GM12801 (cell line): ENCODE data around the gene TRIM32.

ENCODE experiments used
- TF ChIP-seq, protein P1 (sequence below): IDR thresholded peaks from one replicate; pipeline ENCODE4 v1.5.1; 2011; ENCODE audit warnings: control low read depth; ENCODE audit not compliant: insufficient read length; ENCODE audit errors: extremely low read depth

The TRIM32 gene

DNA sequence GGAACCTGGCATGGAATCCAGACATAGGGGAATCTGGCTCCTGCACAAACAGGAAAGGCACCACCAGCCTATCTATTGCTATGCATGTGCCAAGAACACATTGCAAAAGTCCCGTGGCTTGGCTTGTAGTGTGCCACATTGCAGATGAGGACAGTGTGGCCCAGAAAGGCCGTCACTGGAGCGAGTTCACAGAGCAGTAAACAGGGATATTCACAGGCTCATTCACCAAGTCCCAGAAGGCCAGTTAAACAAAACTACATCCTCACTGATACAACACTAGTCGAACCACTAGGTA lies 39.6 kb upstream of the TRIM32 start:
- TF ChIP-seq, protein P1, sequence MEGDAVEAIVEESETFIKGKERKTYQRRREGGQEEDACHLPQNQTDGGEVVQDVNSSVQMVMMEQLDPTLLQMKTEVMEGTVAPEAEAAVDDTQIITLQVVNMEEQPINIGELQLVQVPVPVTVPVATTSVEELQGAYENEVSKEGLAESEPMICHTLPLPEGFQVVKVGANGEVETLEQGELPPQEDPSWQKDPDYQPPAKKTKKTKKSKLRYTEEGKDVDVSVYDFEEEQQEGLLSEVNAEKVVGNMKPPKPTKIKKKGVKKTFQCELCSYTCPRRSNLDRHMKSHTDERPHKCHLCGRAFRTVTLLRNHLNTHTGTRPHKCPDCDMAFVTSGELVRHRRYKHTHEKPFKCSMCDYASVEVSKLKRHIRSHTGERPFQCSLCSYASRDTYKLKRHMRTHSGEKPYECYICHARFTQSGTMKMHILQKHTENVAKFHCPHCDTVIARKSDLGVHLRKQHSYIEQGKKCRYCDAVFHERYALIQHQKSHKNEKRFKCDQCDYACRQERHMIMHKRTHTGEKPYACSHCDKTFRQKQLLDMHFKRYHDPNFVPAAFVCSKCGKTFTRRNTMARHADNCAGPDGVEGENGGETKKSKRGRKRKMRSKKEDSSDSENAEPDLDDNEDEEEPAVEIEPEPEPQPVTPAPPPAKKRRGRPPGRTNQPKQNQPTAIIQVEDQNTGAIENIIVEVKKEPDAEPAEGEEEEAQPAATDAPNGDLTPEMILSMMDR: no peak

DNA sequence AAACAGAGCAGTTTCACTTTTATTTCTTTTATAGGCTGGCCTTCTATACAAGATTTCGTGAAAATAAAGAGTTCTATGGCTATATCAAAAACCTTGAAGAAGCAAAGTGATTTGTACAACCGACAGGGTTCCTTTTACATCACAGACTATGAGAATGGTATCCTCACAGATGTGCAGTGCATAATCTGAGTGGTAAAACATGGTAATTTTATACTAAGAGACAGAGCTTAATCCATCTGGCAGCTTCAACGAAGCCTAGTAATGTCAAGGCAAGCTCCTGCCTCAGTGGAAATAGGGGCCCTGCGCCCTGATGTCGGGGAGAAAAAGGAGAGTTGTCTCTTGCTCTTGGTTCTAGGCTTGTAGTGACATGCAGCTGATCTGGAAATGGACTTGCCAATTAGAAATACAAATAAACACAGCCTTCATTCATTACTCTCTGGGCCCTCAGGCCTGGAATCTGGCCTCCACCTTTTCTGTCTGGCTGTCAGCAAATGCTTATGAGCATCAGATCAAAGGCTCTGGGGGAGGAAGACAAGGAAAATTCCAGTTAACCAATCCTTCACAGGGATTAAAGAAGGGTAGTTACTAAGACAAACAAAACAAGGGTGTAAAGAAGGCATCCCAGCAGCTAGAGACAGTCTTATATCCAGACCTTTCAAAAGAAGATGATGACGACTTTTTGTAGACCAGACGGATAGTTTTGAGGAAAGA lies 33.6 kb upstream of the TRIM32 start:
- TF ChIP-seq, protein P1: no peak

DNA sequence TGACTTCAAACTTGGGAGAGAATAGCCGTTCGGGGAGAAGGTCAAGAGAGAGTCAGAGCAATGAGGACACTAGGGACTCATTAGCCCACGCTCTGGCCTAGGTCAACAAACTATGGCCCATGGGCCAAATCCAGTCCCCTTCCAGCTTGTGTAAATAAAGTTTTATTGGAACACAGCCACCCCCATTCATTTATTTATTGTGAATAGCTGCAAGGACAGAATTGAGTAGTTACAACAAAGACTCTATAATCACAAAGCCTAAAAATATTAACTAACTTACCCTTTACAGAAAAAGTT lies 33.1 kb upstream of the TRIM32 start:
- TF ChIP-seq, protein P1: no peak

DNA sequence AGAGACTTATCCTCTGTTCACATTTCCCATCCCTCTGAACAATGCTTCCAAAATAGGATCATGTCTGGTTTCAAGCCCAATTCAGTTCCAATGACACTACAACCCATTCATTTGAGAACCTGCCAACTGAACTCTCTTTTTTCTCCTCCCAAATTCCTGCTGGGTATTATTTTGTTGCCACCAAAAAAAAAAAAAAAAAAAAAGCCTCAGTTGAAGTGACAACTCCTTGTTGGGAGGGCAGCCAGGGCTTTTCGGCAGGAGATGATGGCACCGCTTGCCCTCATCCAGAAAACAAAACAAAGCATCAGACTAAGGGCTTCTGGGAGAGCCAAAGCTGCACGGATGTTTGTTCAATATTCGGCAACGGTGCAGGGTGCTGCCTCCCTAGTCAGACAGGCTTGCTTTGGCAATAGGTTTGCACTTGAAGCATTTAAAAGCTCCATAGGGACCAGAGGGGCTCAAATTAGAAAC lies 30.6 kb upstream of the TRIM32 start:
- TF ChIP-seq, protein P1: no peak

DNA sequence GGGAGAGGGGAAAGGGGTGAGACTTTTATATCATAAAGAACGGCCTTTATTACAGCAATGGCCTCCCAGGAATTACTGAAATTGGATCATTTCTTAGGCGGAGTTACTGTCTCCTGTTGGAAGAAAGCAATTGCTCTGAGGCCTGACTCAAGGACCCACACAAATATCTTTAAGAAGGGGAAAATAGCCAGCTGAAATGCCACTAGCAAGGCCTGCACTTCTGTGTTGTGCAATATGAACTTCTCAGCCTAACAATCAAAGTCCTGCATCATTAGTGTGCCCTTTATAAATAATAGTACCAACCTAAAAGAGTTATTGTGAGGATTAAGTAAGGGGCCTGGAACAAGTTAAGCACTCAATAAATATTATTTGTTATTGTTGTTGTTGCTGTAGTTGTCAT lies 30.1 kb upstream of the TRIM32 start:
- TF ChIP-seq, protein P1: no peak

DNA sequence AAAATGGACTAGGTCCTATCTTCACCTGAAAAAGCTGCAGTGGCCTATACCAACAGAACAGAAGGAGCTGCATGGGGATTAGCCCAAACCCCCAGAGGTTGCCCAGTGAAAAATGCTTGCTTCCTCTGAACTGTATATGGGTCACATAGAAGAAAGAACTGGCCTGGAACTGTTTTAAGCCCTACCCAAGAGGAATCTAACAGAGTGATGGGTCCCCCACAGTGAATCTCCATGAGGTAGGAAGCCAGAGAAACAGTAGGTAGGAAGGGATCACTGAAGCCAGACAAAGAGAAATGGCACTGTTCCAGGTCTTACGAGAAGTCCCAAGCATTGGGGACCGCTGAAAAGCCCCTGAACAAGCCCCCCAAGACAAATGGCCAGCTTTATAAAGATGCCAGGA lies 28.8 kb upstream of the TRIM32 start:
- TF ChIP-seq, protein P1: no peak

DNA sequence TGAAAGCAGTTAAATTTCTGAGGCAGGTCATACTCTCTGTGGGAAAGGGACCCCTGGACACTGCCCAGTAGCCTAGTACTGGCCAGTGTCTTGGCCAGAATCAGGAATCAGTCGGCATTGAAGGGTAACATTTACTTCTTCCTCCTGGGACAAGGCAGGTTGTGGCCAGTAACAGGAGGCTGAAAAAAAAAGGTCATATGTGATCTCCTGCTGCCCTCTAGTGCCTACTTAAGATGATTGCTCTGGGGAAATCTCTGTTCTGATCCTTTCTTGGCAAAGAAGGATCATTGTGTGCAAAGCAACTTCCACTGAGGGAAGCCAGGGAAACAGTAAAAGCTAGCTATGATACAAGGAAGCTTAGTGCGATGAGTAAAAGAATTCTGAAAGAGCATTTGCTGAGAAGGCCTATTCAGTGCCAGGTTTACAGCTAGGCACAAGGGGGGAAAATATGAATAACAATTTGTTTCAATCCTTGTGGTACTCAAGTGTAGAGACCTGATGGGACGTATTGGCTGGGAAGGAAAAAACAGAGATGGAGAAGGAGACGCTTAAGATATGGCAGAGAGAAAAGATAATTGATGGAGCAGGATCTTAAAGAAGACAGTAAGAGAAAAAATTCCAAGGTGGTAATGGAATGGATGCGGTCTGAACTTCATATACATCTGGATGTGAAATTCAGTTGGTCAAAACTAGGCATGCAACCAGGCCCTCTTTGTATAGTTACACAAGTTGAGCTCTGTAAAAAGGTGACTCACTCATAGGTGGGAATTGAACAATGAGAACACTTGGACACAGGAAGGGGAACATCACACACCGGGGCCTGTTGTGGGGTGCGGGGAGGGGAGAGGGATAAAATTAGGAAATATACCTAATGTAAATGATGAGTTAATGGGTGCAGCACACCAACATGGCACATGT lies 25.8 kb upstream of the TRIM32 start:
- TF ChIP-seq, protein P1: no peak
